ENCODE data around the gene EFR3B.
"Not testable (repeated sequence)": the region's sequence is repeated elsewhere in the genome, so short reads cannot be mapped to it uniquely, and the experiment has no call there.

Gene EFR3B

GRCh38 chr2:25076749-25077148 is 34.9 kb downstream of the EFR3B start:
- DNase-seq, result peak; percentile 61

GRCh38 chr2:25077789-25078169 is 35.9 kb downstream of the EFR3B start:
- DNase-seq, result no peak

GRCh38 chr2:25078170-25079049 is 36.5 kb downstream of the EFR3B start:
- peak; percentile 77 for DNase-seq

- peak; percentile 65 for DNase-seq
Observed at GRCh38 chr2:25079050-25079635, 37.3 kb downstream of the EFR3B start.

GRCh38 chr2:25081237-25081790 is 39.4 kb downstream of the EFR3B start:
- DNase-seq, result no peak

GRCh38 chr2:25082002-25082622 is 40.2 kb downstream of the EFR3B start:
- DNase-seq, result no peak

- DNase-seq, result peak; percentile 63
Observed at GRCh38 chr2:25085761-25086560, 44.1 kb downstream of the EFR3B start.

- DNase-seq, result no peak
Observed at GRCh38 chr2:25088817-25089516, 47.1 kb downstream of the EFR3B start.

GRCh38 chr2:25089605-25090315 is 47.9 kb downstream of the EFR3B start:
- no peak for DNase-seq

GRCh38 chr2:25090801-25091200 is 48.9 kb downstream of the EFR3B start:
- no peak for DNase-seq

- no peak for DNase-seq
Observed at GRCh38 chr2:25091265-25091664, 49.4 kb downstream of the EFR3B start.

GRCh38 chr2:25098056-25098455 is 56.2 kb downstream of the EFR3B start:
- DNase-seq, result no peak

GRCh38 chr2:25098670-25099486 is 57.0 kb downstream of the EFR3B start:
- no peak for DNase-seq

- not testable (repeated sequence) for DNase-seq
Observed at GRCh38 chr2:25102352-25102751, 60.5 kb downstream of the EFR3B start.

GRCh38 chr2:25103287-25103871 is 61.5 kb downstream of the EFR3B start:
- DNase-seq, result no peak

GRCh38 chr2:25104736-25105135 is 62.9 kb downstream of the EFR3B start:
- DNase-seq, result no peak

GRCh38 chr2:25105336-25106085 is 63.6 kb downstream of the EFR3B start:
- DNase-seq, result peak; percentile 74

- DNase-seq, result no peak
Observed at GRCh38 chr2:25109822-25110221, 67.9 kb downstream of the EFR3B start.

- no peak for DNase-seq
Observed at GRCh38 chr2:25112113-25112512, 70.2 kb downstream of the EFR3B start.
